NCI-H446 treated with DMSO at 0.1 percent for 48 hours (cell line): ENCODE results near the gene CDRT15.
"Not testable (repeated sequence)": the region's sequence is repeated elsewhere in the genome, so short reads cannot be mapped to it uniquely, and the experiment has no call there.

Experiments used
- DNase-seq: peaks from one replicate; lab custom pipeline; 2025; lab: John Stamatoyannopoulos, UW

The CDRT15 gene

GRCh38 chr17:14207791-14208190 is 28.9 kb downstream of the CDRT15 start:
- no peak for DNase-seq

- DNase-seq: no peak
These were observed 29.8 kb downstream of the CDRT15 start for GRCh38 chr17:14206891-14207290.

- no peak for DNase-seq
These were observed 30.6 kb downstream of the CDRT15 start for GRCh38 chr17:14205992-14206461.

- no peak for DNase-seq
These were observed 31.3 kb downstream of the CDRT15 start for GRCh38 chr17:14205380-14205779.

- DNase-seq: no peak
These were observed 32.1 kb downstream of the CDRT15 start for GRCh38 chr17:14204546-14204945.

- no peak for DNase-seq
These were observed 32.6 kb downstream of the CDRT15 start for GRCh38 chr17:14204084-14204483.

- DNase-seq: no peak
These were observed 33.3 kb downstream of the CDRT15 start for GRCh38 chr17:14203388-14203787.

- DNase-seq: no peak
These were observed 34.1 kb downstream of the CDRT15 start for GRCh38 chr17:14202388-14203166.

GRCh38 chr17:14201988-14202380 is 34.7 kb downstream of the CDRT15 start:
- DNase-seq: no peak

GRCh38 chr17:14201021-14201987 is 35.4 kb downstream of the CDRT15 start:
- DNase-seq: no peak

GRCh38 chr17:14200354-14200753 is 36.3 kb downstream of the CDRT15 start:
- no peak for DNase-seq

GRCh38 chr17:14199601-14200000 is 37.1 kb downstream of the CDRT15 start:
- no peak for DNase-seq

- DNase-seq: no peak
These were observed 38.1 kb downstream of the CDRT15 start for GRCh38 chr17:14198575-14198974.

GRCh38 chr17:14198013-14198412 is 38.6 kb downstream of the CDRT15 start:
- no peak for DNase-seq

GRCh38 chr17:14197586-14197985 is 39.1 kb downstream of the CDRT15 start:
- no peak for DNase-seq

- no peak for DNase-seq
These were observed 39.6 kb downstream of the CDRT15 start for GRCh38 chr17:14197057-14197456.

GRCh38 chr17:14196377-14196997 is 40.2 kb downstream of the CDRT15 start:
- DNase-seq: no peak

GRCh38 chr17:14192636-14193344 is 43.9 kb downstream of the CDRT15 start:
- not testable (repeated sequence) for DNase-seq

GRCh38 chr17:14192039-14192438 is 44.6 kb downstream of the CDRT15 start:
- not testable (repeated sequence) for DNase-seq

GRCh38 chr17:14191469-14191868 is 45.2 kb downstream of the CDRT15 start:
- not testable (repeated sequence) for DNase-seq

GRCh38 chr17:14190774-14191173 is 45.9 kb downstream of the CDRT15 start:
- DNase-seq: not testable (repeated sequence)

GRCh38 chr17:14186443-14186842 is 50.2 kb downstream of the CDRT15 start:
- DNase-seq: not testable (repeated sequence)
